Daoy (cell line): ENCODE results near the gene KCNK1. TPM values are rescaled to one million over a fixed set of nuclear protein-coding genes. Genes with fewer than 3 reads are reported as not detected.
"Not testable (repeated sequence)": the region's sequence is repeated elsewhere in the genome, so short reads cannot be mapped to it uniquely, and the experiment has no call there.

Experiments
- DNase-seq: peaks from one replicate; pipeline ENCODE4 v3.0.0-alpha.2; 2015; ENCODE audit warnings: low read depth
- total RNA-seq: library from RNA; depleted of rRNA; stranded (reverse); fragments of >200 nt; shearing (Covaris generic); gene quantifications from 2 replicates; pipeline ENCODE4 v1.2.3, GENCODE V29; 2014

The KCNK1 gene
- total RNA-seq, 1 experiment from 2014 or later = 12.7 TPM

DNA sequence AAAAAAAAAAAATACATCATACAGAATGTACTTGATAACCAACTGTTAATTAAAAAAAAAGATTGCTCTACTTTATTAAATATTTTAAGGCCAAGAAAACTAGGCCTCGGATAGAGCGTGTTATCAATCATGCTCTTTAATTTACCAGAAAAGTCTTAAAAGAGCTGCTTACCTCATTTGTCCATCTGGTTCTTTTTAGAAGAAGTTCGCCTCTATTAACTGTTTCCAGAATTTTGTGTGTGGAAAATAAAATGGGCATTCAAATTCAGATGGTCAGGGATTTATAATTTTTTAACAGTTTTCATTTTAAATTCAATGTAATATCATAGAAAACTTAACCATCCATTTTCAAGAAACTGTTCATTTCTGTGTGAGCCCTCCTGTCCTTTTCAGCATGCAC lies 53.8 kb downstream of the KCNK1 start:
- DNase-seq = no peak

DNA sequence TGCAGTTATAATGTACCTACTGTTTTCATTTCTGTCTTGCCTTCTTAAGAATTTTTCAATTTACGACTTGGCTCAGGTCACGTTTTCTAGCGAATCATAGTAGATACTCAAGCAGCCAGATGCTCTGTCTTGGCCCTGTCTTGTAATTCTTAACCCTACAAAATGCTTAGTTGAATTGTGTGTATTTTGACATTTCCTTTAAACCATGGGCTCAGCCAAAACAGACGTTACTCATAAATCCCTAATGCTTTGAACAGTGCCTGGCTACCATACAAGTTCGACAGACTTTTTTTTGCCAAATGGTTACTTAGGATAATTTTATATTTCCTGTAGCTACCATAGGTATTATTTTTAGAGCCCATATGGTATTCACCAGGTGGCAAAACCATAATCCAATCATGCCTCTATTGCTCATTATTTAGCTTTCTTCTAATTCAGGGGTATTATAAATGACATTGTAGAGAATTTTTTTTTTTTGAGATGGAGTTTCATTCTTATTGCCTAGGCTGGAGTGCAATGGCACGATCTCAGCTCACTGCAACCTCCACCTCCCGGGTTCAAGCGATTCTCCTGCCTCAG lies 54.3 kb downstream of the KCNK1 start:
- no peak for DNase-seq

DNA sequence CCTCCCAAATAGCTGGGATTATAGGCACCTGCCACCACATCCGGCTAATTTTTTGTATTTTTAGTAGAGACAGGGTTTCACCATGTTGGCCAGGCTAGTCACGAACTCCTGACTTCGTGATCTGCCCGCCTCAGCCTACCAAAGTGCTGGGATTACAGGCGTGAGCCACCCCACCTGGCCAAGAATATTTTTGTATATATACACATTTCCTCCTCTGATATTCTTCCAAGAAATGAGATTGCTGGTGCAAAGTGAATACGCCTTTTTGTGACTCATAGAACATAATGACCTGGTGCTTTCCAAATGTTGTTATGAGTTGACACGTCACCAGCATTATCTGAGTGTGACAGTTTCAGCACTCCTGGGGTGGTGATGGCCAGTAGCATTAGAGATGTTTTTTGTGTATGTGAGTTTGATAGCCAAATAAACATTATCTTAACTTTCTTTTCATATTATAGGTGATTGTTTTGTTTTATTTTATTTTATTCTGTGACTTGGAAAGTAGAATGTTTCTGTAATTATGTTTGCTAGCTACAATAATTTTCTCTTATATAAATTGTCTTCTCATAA lies 54.9 kb downstream of the KCNK1 start:
- DNase-seq = peak; percentile 91

- DNase-seq = not testable (repeated sequence)
Observed at GRCh38 chr1:233670363-233670762, 56.5 kb downstream of the KCNK1 start.

DNA sequence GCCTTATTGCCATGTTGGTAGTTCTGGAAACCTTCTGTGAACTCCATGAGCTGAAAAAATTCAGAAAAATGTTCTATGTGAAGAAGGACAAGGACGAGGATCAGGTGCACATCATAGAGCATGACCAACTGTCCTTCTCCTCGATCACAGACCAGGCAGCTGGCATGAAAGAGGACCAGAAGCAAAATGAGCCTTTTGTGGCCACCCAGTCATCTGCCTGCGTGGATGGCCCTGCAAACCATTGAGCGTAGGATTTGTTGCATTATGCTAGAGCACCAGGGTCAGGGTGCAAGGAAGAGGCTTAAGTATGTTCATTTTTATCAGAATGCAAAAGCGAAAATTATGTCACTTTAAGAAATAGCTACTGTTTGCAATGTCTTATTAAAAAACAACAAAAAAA lies 57.4 kb downstream of the KCNK1 start:
- no peak for DNase-seq

- no peak for DNase-seq
Observed at GRCh38 chr1:233672732-233673131, 58.8 kb downstream of the KCNK1 start.

GRCh38 chr1:233673261-233673946 lies 59.5 kb downstream of the KCNK1 start:
- no peak for DNase-seq

DNA sequence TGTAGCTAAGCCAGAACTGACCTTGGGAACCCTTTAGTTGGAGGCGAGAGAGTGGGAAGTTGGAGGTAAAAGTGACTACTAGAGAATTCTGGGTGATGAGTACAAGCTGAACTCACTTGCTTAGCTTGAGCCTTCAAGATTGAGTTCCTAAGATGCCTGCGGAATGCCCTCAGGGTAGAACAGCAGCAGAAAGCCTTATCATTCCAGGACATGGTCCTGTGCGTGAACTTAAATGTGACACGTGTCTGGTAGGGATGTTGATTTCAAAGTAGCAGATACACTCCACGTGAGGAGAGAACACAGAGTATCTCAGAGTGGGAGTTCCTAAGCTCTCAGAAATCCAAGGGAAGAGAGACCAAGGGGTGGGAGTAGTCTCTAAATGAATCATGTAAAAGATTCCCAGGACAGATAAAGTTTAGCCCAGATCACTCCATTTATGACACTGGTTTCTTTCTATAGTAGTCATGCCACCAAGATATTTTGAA lies 60.1 kb downstream of the KCNK1 start:
- DNase-seq = peak; percentile 15

GRCh38 chr1:233675446-233675845 lies 61.5 kb downstream of the KCNK1 start:
- no peak for DNase-seq

GRCh38 chr1:233675893-233676292 lies 62.0 kb downstream of the KCNK1 start:
- no peak for DNase-seq

DNA sequence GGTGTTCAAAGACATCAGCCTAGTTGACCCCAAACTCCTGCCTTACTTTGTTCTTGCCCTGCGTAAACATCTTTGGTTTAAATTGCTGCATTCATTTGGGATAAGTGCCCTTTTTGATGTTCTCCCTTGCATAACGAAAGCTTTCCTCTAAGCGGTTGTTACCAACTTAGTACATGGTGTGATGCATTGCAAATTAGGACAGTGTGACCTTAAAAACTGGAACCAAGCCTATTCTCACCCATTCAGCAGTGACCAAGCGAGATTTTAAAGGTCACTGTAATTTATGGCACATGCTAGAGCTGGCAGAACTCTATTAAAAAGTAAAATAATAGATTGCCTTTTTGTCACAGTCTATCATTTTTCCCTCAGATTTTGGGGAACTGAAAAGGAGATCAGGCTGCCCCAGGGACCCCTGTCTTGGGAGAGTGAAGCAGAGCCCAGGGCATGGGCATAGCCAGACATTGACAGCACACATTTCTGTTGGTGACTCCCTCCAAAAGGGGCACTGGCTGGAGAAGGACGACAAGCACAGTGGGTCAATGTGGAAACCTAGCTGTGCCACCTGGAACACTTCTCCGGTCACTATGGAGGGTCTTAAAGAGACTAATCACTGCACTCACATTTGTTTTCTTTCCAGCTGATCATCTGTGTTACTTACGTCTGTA lies 63.9 kb downstream of the KCNK1 start:
- no peak for DNase-seq

- DNase-seq = no peak
Observed at GRCh38 chr1:233679030-233679429, 65.1 kb downstream of the KCNK1 start.

DNA sequence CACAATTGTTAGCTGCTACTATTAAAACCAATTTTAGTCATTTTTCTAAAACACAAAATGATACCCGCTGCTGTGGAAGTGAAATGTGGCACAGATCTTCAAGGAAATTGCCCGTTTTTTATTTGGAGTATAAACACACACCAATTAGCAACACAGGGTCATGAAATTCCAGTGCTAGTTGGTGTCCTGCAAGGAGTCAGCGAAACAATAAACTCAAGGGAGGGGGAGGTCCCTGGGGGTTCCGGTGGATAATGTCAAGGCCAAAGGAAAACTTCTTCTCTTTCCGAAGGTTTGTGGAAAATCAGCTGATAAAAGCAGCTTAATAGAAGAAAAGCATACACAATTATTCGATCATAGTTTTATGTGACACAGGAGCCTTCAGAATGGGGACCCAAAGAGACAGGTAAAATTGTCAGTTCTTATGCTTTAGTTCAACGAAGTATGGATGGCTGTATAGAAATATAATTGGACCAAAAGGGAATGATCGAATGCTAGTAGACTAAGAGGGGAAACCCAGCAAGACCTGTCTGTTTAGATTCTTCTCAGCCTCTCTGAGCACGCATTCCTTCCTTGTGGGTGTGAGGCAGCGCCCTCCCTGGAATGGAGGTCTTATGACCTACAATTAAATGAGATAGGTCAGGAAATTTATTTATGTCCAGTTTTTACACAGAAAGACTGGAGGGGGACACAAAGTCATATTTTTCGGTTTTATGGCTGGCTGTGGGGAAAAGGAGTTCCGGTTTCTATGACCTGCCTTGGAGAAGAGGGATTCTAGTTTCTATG lies 65.9 kb downstream of the KCNK1 start:
- DNase-seq = no peak

DNA sequence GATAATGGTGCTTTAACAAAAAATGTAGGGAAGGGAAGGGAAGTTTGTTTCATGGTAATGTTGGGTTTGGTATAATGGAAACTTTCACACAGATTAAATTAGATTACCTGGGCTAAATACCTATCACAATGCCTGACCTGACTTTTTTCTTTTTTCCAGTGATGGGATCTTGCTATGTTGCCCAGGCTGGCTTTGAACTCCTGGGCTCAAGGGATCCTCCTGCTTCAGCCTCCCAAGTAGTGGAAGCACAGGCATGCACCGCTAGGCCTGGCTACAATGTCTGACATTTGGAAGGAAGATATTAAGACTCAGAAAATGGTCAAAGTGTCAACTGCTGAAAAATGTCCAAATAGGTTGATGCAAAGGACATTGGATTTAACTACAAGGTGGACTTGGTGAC lies 67.4 kb downstream of the KCNK1 start:
- no peak for DNase-seq

GRCh38 chr1:233686653-233687052 lies 72.7 kb downstream of the KCNK1 start:
- DNase-seq = not testable (repeated sequence)

DNA sequence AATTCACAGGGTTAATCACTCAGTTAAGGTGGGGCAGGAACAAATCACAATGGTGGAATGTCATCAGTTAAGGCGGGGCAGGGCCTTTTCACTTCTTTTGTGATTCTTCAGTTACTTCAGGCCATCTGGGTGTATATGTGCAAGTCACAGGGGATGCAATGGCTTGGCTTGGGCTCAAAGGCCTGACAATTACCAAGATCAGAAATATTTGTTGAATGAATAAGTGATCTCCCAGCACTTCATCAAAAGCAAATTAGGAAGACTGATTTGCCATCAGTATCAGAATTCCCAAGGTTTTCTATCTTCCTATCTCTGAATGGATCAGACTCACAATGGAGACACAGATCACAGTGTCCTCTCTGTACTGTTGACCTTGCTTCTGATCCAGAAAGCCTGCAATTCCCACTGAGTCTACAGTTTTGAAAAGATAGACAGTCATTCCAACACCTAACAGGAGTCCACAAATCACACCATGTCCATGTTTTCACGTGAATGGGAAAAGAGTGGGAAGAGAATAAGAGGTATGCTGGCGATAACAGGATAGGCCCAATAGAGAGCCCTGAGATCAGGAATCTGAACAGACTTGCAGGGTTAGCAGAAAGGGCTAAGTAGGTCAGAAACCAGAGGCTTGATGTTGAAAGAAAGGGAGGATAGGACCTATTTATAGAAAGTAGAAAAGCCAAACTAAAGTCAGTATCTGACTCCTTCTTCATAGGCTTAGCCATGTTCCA lies 75.3 kb downstream of the KCNK1 start:
- no peak for DNase-seq

- DNase-seq = no peak
Observed at GRCh38 chr1:233689748-233690254, 75.9 kb downstream of the KCNK1 start.

GRCh38 chr1:233695901-233696300 lies 82.0 kb downstream of the KCNK1 start:
- no peak for DNase-seq

GRCh38 chr1:233700338-233700737 lies 86.4 kb downstream of the KCNK1 start:
- DNase-seq = no peak

DNA sequence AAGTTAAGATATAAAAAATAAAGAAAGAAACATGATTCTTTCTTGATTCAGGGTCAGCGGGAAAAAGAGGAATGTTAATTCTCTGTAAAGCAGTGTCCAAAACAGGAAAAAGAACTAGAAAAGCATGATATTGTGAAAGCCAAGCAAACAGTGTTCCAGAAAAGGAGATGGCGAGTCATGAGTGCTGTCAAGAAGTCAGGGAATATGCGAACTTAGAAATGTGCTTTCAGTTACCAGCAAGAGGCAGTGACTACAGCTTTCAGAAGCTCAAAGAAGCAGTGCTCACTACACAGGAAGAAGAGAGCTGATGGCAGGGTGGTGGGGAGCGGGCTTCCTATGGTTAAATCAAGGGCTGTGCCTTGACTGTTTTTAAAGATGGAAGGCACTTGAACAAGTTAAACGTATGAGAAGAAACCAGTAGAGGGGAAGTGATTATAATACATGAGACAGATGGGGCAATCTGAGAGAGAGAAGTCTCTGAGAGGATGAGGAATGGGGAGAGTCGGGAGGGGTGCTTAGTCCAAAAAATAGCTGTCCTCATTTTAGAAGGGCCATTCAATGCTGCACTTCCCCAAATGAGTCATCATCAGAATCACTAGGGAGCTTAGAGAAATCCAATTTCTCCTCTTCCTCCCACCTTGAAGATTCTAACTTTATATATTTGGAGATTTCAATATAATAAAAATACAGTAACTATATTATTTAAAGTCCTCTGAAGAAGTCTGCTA lies 90.4 kb downstream of the KCNK1 start:
- DNase-seq = no peak
